K562 (cell line): ENCODE results near the gene ARID5B. TPM values are rescaled to one million over a fixed set of nuclear protein-coding genes. Genes with fewer than 3 reads are reported as not detected.

Experiments
- ATAC-seq: fragments of 200-7000 bp; cut with Tn5 transposase; 3 replicates; pipeline ENCODE4 v1.9.1; 2020; ENCODE audit warnings: moderate library complexity
- BruUV-seq: library from RNA; stranded (reverse); fragments of 400-500 nt; replicated peaks from 2 replicates; lab custom pipeline; 2021; lab: Mats Ljungman, UMichigan
- CTCF ChIA-PET: fragments of 300-600 bp; formaldehyde crosslinking; extraction: SDS; loops from one replicate; lab custom pipeline; 2021; ENCODE audit warnings: low intra/inter-chr PET ratio; lab: Yijun Ruan, JAX
- POLR2A ChIA-PET: fragments of 300-600, 350-650 bp; sonication (Branson Sonifier 250); formaldehyde crosslinking; extraction: SDS; loops from one replicate; lab custom pipeline; 2021; ENCODE audit warnings: antibody characterized with exemption, inconsistent platforms; lab: Yijun Ruan, JAX
- DNase-seq, 4 experiments: peaks; one replicate each; pipeline versions ENCODE4 v3.0.0 to v3.0.0-alpha.2; 2011 to 2018; ENCODE audit warnings: low spot score in 3 of 4, mixed read lengths in 3 of 4; ENCODE audit errors: extremely low read depth in 1 of 4
- FAIRE-seq: peaks from 2 replicates; lab custom pipeline; 2011; peaks lifted over from hg19 to GRCh38; lab: Jason Lieb, UNC
- H2AFZ ChIP-seq: 2 replicates; pipeline ENCODE4 v1.6.0; 2011; ENCODE audit warnings: low read depth, low read length, control low read depth, inconsistent platforms
- H3K27ac ChIP-seq: fragments of 200-600 bp; 3 replicates; pipeline ENCODE4 v1.8.0; 2011; ENCODE audit warnings: low read depth, mild to moderate bottlenecking, control low read depth, inconsistent platforms, low read length, moderate library complexity, mixed read lengths; ENCODE audit errors: extremely low read depth
- H3K27me3 ChIP-seq, 2 experiments: fragments of 300-600 bp in 1 of 2; 2 replicates in 1 of 2; 3 replicates in 1 of 2; pipeline versions ENCODE4 v1.6.0 to v1.8.0; 2011; ENCODE audit warnings: inconsistent platforms in 2 of 2, low read length in 2 of 2, mild to moderate bottlenecking in 1 of 2, mixed read lengths in 1 of 2, moderate library complexity in 1 of 2; ENCODE audit not compliant: control insufficient read depth in 2 of 2, insufficient read depth in 2 of 2
- H3K36me3 ChIP-seq: fragments of 300-600 bp; 3 replicates; pipeline ENCODE4 v1.8.0; 2011; ENCODE audit warnings: mild to moderate bottlenecking, low read length, inconsistent platforms; ENCODE audit not compliant: control insufficient read depth, insufficient read depth
- H3K4me1 ChIP-seq, 2 experiments: fragments of 200-600 bp in 1 of 2; replicated peaks in 1 of 2; 2 replicates in 1 of 2; 3 replicates in 1 of 2; pipeline versions ENCODE4 v1.5.1 to v1.8.0; 2011; ENCODE audit warnings: inconsistent platforms in 2 of 2, low read length in 2 of 2, mild to moderate bottlenecking in 1 of 2, mixed read lengths in 1 of 2, moderate library complexity in 1 of 2; ENCODE audit not compliant: control insufficient read depth in 2 of 2, insufficient read depth in 2 of 2
- H3K4me2 ChIP-seq: 2 replicates; pipeline ENCODE4 v1.6.1; 2011; ENCODE audit warnings: low read length, control low read depth, inconsistent platforms, mixed read lengths; ENCODE audit not compliant: insufficient read depth
- H3K4me3 ChIP-seq: fragments of 200-600 bp; sonication (generic), shearing (Covaris generic); 2 replicates; pipeline ENCODE4 v1.5.1; 2016; ENCODE audit warnings: control low read depth, inconsistent platforms
- H3K79me2 ChIP-seq: fragments of 200-600 bp; 3 replicates; pipeline ENCODE4 v1.8.0; 2011; ENCODE audit warnings: low read length, inconsistent platforms; ENCODE audit not compliant: control insufficient read depth, insufficient read depth
- H3K9ac ChIP-seq, 2 experiments: 2 replicates each; pipeline versions ENCODE4 v1.6.0 to v1.6.1; 2011; ENCODE audit warnings: low read depth in 2 of 2, low read length in 2 of 2, control low read depth in 1 of 2, inconsistent platforms in 1 of 2, mild to moderate bottlenecking in 1 of 2, mixed read lengths in 1 of 2; ENCODE audit not compliant: insufficient read depth in 1 of 2
- H3K9me1 ChIP-seq: one replicate; pipeline ENCODE4 v1.6.0; 2011; ENCODE audit warnings: inconsistent platforms, mild to moderate bottlenecking, low read length, moderate library complexity; ENCODE audit not compliant: control insufficient read depth, insufficient read depth
- H3K9me3 ChIP-seq: replicated peaks from 2 replicates; pipeline ENCODE4 v1.5.1; 2011; ENCODE audit warnings: low read depth, low read length, inconsistent platforms; ENCODE audit not compliant: control insufficient read depth, insufficient read depth
- H4K20me1 ChIP-seq: replicated peaks from 2 replicates; pipeline ENCODE4 v1.6.1; 2011; ENCODE audit warnings: low read length, inconsistent platforms, mixed read lengths; ENCODE audit not compliant: control insufficient read depth, insufficient read depth
- ARHGAP35 ChIP-seq: fragments of 450-650 bp; IDR thresholded peaks from 2 replicates; pipeline ENCODE4 v1.6.1; 2018; ENCODE audit not compliant: partially characterized antibody
- EP400 ChIP-seq: fragments of 450-650 bp; IDR thresholded peaks from 2 replicates; pipeline ENCODE4 v1.6.1; 2017; ENCODE audit warnings: antibody characterized with exemption, mild to moderate bottlenecking, moderate library complexity
- FOXJ2 ChIP-seq: fragments of 200-800 bp; sonication (Bioruptor generic); IDR thresholded peaks from 2 replicates; pipeline ENCODE4 v1.6.1; 2016; ENCODE audit warnings: missing genetic modification characterization, missing compliant biosample characterization
- FOXM1 ChIP-seq, 2 experiments: fragments of 450-650 bp in 1 of 2; sonication (generic) in 1 of 2; formaldehyde crosslinking in 1 of 2; IDR thresholded peaks; 2 replicates each; pipeline versions ENCODE4 v1.6.1 to v1.9.0; 2017 to 2022; ENCODE audit warnings: low read depth in 2 of 2, mild to moderate bottlenecking in 2 of 2, missing genetic modification reagents in 1 of 2, moderate library complexity in 1 of 2
- HNRNPK ChIP-seq: fragments of 200-400 bp; formaldehyde crosslinking; IDR thresholded peaks from one replicate; pipeline ENCODE4 v1.6.1; 2018; ENCODE audit warnings: mild to moderate bottlenecking, low read depth, low read length; ENCODE audit not compliant: poor library complexity, severe bottlenecking
- PHF20 ChIP-seq: fragments of 450-650 bp; IDR thresholded peaks from 2 replicates; pipeline ENCODE4 v1.6.1; 2018; ENCODE audit not compliant: partially characterized antibody
- SRF ChIP-seq, 2 experiments: fragments of 250-450, 450-650 bp in 1 of 2; sonication (Bioruptor Pico) in 1 of 2; sonication (generic) in 1 of 2; formaldehyde crosslinking; IDR thresholded peaks; 2 replicates each; pipeline versions ENCODE4 v1.5.0 to v1.5.1; 2020 to 2022; ENCODE audit warnings: mild to moderate bottlenecking in 1 of 2, missing genetic modification reagents in 1 of 2
- SRSF1 ChIP-seq: fragments of 200-400 bp; formaldehyde crosslinking; IDR thresholded peaks from 2 replicates; pipeline ENCODE4 v1.6.1; 2017; ENCODE audit warnings: mild to moderate bottlenecking, low read depth, low read length, moderate library complexity
- TCF3 ChIP-seq: sonication (generic); formaldehyde crosslinking; IDR thresholded peaks from 2 replicates; pipeline ENCODE4 v1.4.0; 2020; ENCODE audit warnings: mild to moderate bottlenecking, missing genetic modification reagents
- ZFP1 ChIP-seq: fragments of 450-650 bp; formaldehyde crosslinking; IDR thresholded peaks from 2 replicates; pipeline ENCODE4 v1.4.0; 2020; ENCODE audit warnings: mild to moderate bottlenecking, mixed read lengths
- ZNF124 ChIP-seq: sonication (generic); formaldehyde crosslinking; IDR thresholded peaks from 2 replicates; pipeline ENCODE4 v1.8.1; 2022; ENCODE audit warnings: missing genetic modification reagents
- ZNF197 ChIP-seq: fragments of 200-800 bp; sonication (Bioruptor generic); IDR thresholded peaks from 2 replicates; pipeline ENCODE4 v1.6.1; 2016; ENCODE audit warnings: low read depth, missing genetic modification characterization, missing compliant biosample characterization
- ZNF696 ChIP-seq: fragments of 250-450 bp; sonication (Bioruptor Pico); conservative IDR thresholded peaks from 2 replicates; pipeline ENCODE4 v1.4.0; 2020; ENCODE audit warnings: mild to moderate bottlenecking, moderate library complexity
- WGBS: fragments of 100-300 bp; shearing (Covaris generic); methylation state at CpG from one replicate; pipeline ENCODE4 v1.1.6; 2016; ENCODE audit warnings: low coverage, mixed read lengths; ENCODE audit not compliant: insufficient coverage; ENCODE audit errors: missing lambda C conversion rate; 5-methylcytosine and 5-hydroxymethylcytosine counted together
- in situ Hi-C: fragments of 300-500 bp; cut with MboI; formaldehyde crosslinking; loops from 4 replicates; pipeline ENCODE4 v1.15.0; 2018; ENCODE audit warnings: inconsistent platforms, mixed read lengths
- intact Hi-C: fragments of 100-400 bp; cut with micrococcal nuclease; formaldehyde crosslinking; loops from 2 replicates; pipeline ENCODE4 v1.14.2; 2022
- polyA plus RNA-seq, 8 experiments: library from polyadenylated mRNA; depleted of rRNA in 4 of 8; stranded (reverse) in 5 of 8; unstranded in 3 of 8; fragments of >200 nt; fragmentation: Nextera tagmentation in 2 of 8; fragmentation: Illumina TruSeq in 1 of 8; extraction: Ambion mirVana in 2 of 8; extraction: Trizol in 1 of 8; gene quantifications; 2 replicates each; pipeline versions ENCODE4 v1.2.1 to v1.2.3, GENCODE V29; 2011 to 2014; ENCODE audit warnings: inconsistent platforms in 1 of 8, missing spikeins in 1 of 8
- total RNA-seq, 7 experiments: library from RNA; depleted of rRNA in 6 of 7; stranded (reverse); fragments of >200 nt in 6 of 7; fragmentation: Illumina TruSeq in 2 of 7; extraction: Trizol in 2 of 7; gene quantifications; 2 replicates each; pipeline versions ENCODE4 v1.2.1 to v1.2.3, GENCODE V29; 2011 to 2021; ENCODE audit warnings: low replicate concordance in 1 of 7
- TF ChIP-seq, protein P1 (sequence below): sonication (generic); formaldehyde crosslinking; IDR thresholded peaks from 2 replicates; pipeline ENCODE4 v1.8.1; 2022; ENCODE audit warnings: missing genetic modification reagents
- TF ChIP-seq, protein P2 (sequence below): fragments of 450-650 bp; formaldehyde crosslinking; conservative IDR thresholded peaks from 2 replicates; pipeline ENCODE4 v1.4.0; 2022; ENCODE audit warnings: mild to moderate bottlenecking, missing genetic modification characterization
- TF ChIP-seq, protein P3 (sequence below): fragments of 250-450 bp; sonication (Bioruptor Pico); IDR thresholded peaks from 2 replicates; pipeline ENCODE4 v1.5.0; 2021
- TF ChIP-seq, protein P4 (sequence below): fragments of 250-450 bp; sonication (Bioruptor Pico); IDR thresholded peaks from 2 replicates; pipeline ENCODE4 v1.4.0; 2020; ENCODE audit warnings: mild to moderate bottlenecking, moderate library complexity

ARID5B gene
- total and polyA plus RNA-seq, 9 of the 15 experiments (the other 6 are each of a cell fraction or from before 2014, with no cell fraction given) = 0.48 to 1.6 (median 0.80) TPM

DNA sequence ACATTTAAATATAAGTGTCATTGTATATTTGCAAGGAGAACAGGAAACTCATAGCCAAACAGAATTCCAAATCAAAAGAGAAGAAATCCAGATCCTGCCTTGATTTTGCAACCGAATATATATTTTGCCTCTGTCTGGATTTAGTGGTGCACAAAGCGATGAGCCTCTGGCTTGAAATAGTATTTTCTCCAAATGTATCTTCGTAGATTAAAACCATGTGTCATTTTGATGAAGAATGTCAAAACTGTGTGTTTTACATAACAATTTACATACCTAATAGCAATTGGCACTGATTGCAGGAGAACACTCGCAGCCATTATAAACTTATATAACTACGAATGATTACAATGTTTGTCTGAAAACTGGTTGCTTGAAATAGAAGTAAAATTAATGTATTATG lies 156.4 kb downstream of the ARID5B start:
- CTCF ChIA-PET = no interaction called here
- in situ Hi-C loops (no loop called here), intact Hi-C loops (no loop called here)
- H3K9ac ChIP-seq = no peak overlapping the region
- H3K9me3 ChIP-seq = no peaks in the 10 kb centered on the region
- no peaks in the 10 kb centered on the region for H3K79me2 ChIP-seq
- 37% methylated on average over 5 of the region's 5 CpGs for WGBS
- no peak overlapping the region for H3K4me2 ChIP-seq
- FAIRE-seq (no peak), DNase-seq (no peak), ATAC-seq (no peak)
- no peak overlapping the region for H3K27ac ChIP-seq
- no peaks in the 10 kb centered on the region for H3K27me3 ChIP-seq
- peaks cover 0 to 5% of the 10 kb centered on the region in 2 experiments; a peak in 1 of 5 replicates for H3K4me1 ChIP-seq
- H2AFZ ChIP-seq = no peak overlapping the region
- H4K20me1 ChIP-seq = no peaks in the 10 kb centered on the region
- H3K36me3 ChIP-seq = no peaks in the 10 kb centered on the region
- POLR2A ChIA-PET = interaction anchor here (0.7 to 0.8 kb wide), 2 partner anchors 9 to 21 kb away, joined by 3 read pairs; no protein-coding TSS in a partner anchor
- BruUV-seq = no TSS peak
- no peaks in the 10 kb centered on the region for H3K9me1 ChIP-seq
- no peak overlapping the region for H3K4me3 ChIP-seq
- TF ChIP-seq, protein P1, sequence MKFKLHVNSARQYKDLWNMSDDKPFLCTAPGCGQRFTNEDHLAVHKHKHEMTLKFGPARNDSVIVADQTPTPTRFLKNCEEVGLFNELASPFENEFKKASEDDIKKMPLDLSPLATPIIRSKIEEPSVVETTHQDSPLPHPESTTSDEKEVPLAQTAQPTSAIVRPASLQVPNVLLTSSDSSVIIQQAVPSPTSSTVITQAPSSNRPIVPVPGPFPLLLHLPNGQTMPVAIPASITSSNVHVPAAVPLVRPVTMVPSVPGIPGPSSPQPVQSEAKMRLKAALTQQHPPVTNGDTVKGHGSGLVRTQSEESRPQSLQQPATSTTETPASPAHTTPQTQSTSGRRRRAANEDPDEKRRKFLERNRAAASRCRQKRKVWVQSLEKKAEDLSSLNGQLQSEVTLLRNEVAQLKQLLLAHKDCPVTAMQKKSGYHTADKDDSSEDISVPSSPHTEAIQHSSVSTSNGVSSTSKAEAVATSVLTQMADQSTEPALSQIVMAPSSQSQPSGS (CRISPR knock-in tag) = no peak
- TF ChIP-seq ZNF124 (CRISPR knock-in tag) = no peak
- no peak for TF ChIP-seq ZFP1 (CRISPR knock-in tag)
- no peak for TF ChIP-seq SRSF1
- no peak for TF ChIP-seq ZNF197 (CRISPR knock-in tag)
- TF ChIP-seq HNRNPK = no peak
- TF ChIP-seq PHF20 = no peak
- TF ChIP-seq, protein P2, sequence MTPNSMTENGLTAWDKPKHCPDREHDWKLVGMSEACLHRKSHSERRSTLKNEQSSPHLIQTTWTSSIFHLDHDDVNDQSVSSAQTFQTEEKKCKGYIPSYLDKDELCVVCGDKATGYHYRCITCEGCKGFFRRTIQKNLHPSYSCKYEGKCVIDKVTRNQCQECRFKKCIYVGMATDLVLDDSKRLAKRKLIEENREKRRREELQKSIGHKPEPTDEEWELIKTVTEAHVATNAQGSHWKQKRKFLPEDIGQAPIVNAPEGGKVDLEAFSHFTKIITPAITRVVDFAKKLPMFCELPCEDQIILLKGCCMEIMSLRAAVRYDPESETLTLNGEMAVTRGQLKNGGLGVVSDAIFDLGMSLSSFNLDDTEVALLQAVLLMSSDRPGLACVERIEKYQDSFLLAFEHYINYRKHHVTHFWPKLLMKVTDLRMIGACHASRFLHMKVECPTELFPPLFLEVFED (CRISPR knock-in tag) = no peak
- no peak for TF ChIP-seq SRF (CRISPR knock-in tag; IDR thresholded peaks at IDR 0.05)
- TF ChIP-seq EP400 = no peak
- TF ChIP-seq, protein P3, sequence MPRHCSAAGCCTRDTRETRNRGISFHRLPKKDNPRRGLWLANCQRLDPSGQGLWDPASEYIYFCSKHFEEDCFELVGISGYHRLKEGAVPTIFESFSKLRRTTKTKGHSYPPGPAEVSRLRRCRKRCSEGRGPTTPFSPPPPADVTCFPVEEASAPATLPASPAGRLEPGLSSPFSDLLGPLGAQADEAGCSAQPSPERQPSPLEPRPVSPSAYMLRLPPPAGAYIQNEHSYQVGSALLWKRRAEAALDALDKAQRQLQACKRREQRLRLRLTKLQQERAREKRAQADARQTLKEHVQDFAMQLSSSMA (CRISPR knock-in tag) = no peak
- TF ChIP-seq FOXJ2 (tag) = no peak
- no peak for TF ChIP-seq ARHGAP35
- TF ChIP-seq ZNF696 (CRISPR knock-in tag) = no peak
- TF ChIP-seq, protein P4, sequence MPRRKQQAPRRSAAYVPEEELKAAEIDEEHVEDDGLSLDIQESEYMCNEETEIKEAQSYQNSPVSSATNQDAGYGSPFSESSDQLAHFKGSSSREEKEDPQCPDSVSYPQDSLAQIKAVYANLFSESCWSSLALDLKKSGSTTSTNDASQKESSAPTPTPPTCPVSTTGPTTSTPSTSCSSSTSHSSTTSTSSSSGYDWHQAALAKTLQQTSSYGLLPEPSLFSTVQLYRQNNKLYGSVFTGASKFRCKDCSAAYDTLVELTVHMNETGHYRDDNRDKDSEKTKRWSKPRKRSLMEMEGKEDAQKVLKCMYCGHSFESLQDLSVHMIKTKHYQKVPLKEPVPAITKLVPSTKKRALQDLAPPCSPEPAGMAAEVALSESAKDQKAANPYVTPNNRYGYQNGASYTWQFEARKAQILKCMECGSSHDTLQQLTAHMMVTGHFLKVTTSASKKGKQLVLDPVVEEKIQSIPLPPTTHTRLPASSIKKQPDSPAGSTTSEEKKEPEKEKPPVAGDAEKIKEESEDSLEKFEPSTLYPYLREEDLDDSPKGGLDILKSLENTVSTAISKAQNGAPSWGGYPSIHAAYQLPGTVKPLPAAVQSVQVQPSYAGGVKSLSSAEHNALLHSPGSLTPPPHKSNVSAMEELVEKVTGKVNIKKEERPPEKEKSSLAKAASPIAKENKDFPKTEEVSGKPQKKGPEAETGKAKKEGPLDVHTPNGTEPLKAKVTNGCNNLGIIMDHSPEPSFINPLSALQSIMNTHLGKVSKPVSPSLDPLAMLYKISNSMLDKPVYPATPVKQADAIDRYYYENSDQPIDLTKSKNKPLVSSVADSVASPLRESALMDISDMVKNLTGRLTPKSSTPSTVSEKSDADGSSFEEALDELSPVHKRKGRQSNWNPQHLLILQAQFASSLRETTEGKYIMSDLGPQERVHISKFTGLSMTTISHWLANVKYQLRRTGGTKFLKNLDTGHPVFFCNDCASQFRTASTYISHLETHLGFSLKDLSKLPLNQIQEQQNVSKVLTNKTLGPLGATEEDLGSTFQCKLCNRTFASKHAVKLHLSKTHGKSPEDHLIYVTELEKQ = no peak
- TF ChIP-seq FOXM1 (IDR thresholded peaks at IDR 0.05; ENCODE audit: low read depth) = no peak
- TF ChIP-seq FOXM1 (CRISPR knock-in tag; IDR thresholded peaks at IDR 0.05; ENCODE audit: low read depth) = no peak
- TF ChIP-seq TCF3 = no peak
